Panc1 (cell line): ENCODE results near the gene FIZ1. TPM values are rescaled to one million over a fixed set of nuclear protein-coding genes. Genes with fewer than 3 reads are reported as not detected.

ENCODE experiments used
- ATAC-seq: fragments of 200-7000 bp; cut with Tn5 transposase; 2 replicates; pipeline ENCODE4 v1.9.1; 2020; ENCODE audit warnings: mild to moderate bottlenecking, moderate library complexity
- BruUV-seq: library from RNA; stranded (reverse); fragments of 400-500 nt; replicated peaks from 2 replicates; lab custom pipeline; 2021; lab: Mats Ljungman, UMichigan
- CTCF ChIA-PET: fragments of 300-600 bp; sonication (Branson Sonifier 250); formaldehyde crosslinking; loops from one replicate; lab custom pipeline; 2022; ENCODE audit warnings: antibody characterized with exemption; lab: Charles Lee
- POLR2A ChIA-PET: fragments of 300-600 bp; sonication (Branson Sonifier 250); formaldehyde crosslinking; loops from one replicate; lab custom pipeline; 2022; ENCODE audit warnings: antibody characterized with exemption; lab: Charles Lee
- DNase-seq: peaks from one replicate; pipeline ENCODE4 v3.0.0-alpha.2; 2010; ENCODE audit warnings: low read depth, low spot score
- H3K27ac ChIP-seq: 2 replicates; pipeline ENCODE4 v1.5.1; 2011; ENCODE audit warnings: mild to moderate bottlenecking, low read length, inconsistent platforms
- H3K27me3 ChIP-seq: fragments of 200-500 bp; sonication (Bioruptor generic); 2 replicates; pipeline ENCODE4 v1.6.0; 2014; ENCODE audit warnings: low read length, inconsistent platforms; ENCODE audit not compliant: control insufficient read depth, insufficient read depth
- H3K36me3 ChIP-seq: fragments of 200-500 bp; sonication (Bioruptor generic); 2 replicates; pipeline ENCODE4 v1.5.1; 2014; ENCODE audit warnings: inconsistent platforms, mild to moderate bottlenecking, low read length, moderate library complexity; ENCODE audit not compliant: control insufficient read depth, insufficient read depth
- H3K4me1 ChIP-seq: 2 replicates; pipeline ENCODE4 v1.5.1; 2011; ENCODE audit warnings: inconsistent platforms, mild to moderate bottlenecking, low read length, moderate library complexity; ENCODE audit not compliant: control insufficient read depth, insufficient read depth
- H3K4me3 ChIP-seq, 2 experiments: 2 replicates each; pipeline ENCODE4 v1.5.1; 2011 to 2012; ENCODE audit warnings: low read depth in 2 of 2, low read length in 2 of 2, mild to moderate bottlenecking in 2 of 2, inconsistent platforms in 1 of 2, moderate library complexity in 1 of 2
- H3K9me3 ChIP-seq: fragments of 200-500 bp; sonication (Bioruptor generic); 2 replicates; pipeline ENCODE4 v1.5.1; 2014; ENCODE audit warnings: low read depth, mild to moderate bottlenecking, inconsistent platforms, low read length, moderate library complexity; ENCODE audit not compliant: control insufficient read depth, insufficient read depth
- CTCF ChIP-seq: fragments of 450-650 bp; IDR thresholded peaks from 2 replicates; pipeline ENCODE4 v1.5.1; 2017; ENCODE audit warnings: mild to moderate bottlenecking
- POLR2AphosphoS5 ChIP-seq: IDR thresholded peaks from 2 replicates; pipeline ENCODE4 v1.6.1; 2012; ENCODE audit warnings: mild to moderate bottlenecking, low read depth, low read length, moderate library complexity
- REST ChIP-seq, 2 experiments: IDR thresholded peaks; 2 replicates each; pipeline ENCODE4 v1.6.1; 2011 to 2012; ENCODE audit warnings: low read depth in 2 of 2, control low read depth in 1 of 2, low read length in 1 of 2, mild to moderate bottlenecking in 1 of 2, moderate library complexity in 1 of 2; ENCODE audit not compliant: insufficient read depth in 1 of 2
- SIN3A ChIP-seq: IDR thresholded peaks from 2 replicates; pipeline ENCODE4 v1.6.1; 2012; ENCODE audit warnings: low read depth, mild to moderate bottlenecking, low read length, moderate library complexity, borderline replicate concordance; ENCODE audit not compliant: insufficient read depth
- TCF7L2 ChIP-seq: IDR thresholded peaks from 2 replicates; pipeline ENCODE4 v1.6.1; 2011; ENCODE audit warnings: mild to moderate bottlenecking, low read depth, low read length, inconsistent platforms
- in situ Hi-C: cut with HindIII; loops from 2 replicates; pipeline ENCODE4 v1.10.0; 2016; ENCODE audit warnings: low sequenced_read_pairs, low pct_unique_long_range_greater_than_20kb
- intact Hi-C: fragments of 100-400 bp; cut with micrococcal nuclease; formaldehyde crosslinking; loops from one replicate; pipeline ENCODE4 v1.10.0; 2022; ENCODE audit not compliant: unreplicated experiment
- total RNA-seq: library from RNA; stranded (reverse); gene quantifications from one replicate; pipeline ENCODE4 v1.2.1, GENCODE V29; 2021; ENCODE audit not compliant: unreplicated experiment

FIZ1 gene
- total RNA-seq, 1 experiment from 2014 or later = 28.5 TPM

GRCh38 chr19:55622242-55622969 is 23.1 kb upstream of the FIZ1 start:
- CTCF ChIA-PET = no interaction called here
- H3K4me3 ChIP-seq = no peak overlapping the region
- BruUV-seq = no TSS peak
- no peaks in the 10 kb centered on the region for H3K27me3 ChIP-seq
- intact Hi-C loops = no loop called here
- POLR2A ChIA-PET = no interaction called here
- 0 out of 2 replicates have a peak, but pooled peaks cover 3% of the 10 kb centered on the region for H3K4me1 ChIP-seq
- no peak overlapping the region for H3K27ac ChIP-seq
- in situ Hi-C loops = no loop called here
- ATAC-seq (no peak), DNase-seq (no peak)
- no peaks in the 10 kb centered on the region for H3K9me3 ChIP-seq
- TF ChIP-seq REST (IDR thresholded peaks at IDR 0.05; ENCODE audit: insufficient read depth in 1 of 2, low read depth in 2 of 2, low read length in 1 of 2) = no peak
- TF ChIP-seq CTCF = no peak
- no peak for TF ChIP-seq TCF7L2
- no peak for TF ChIP-seq SIN3A
- TF ChIP-seq POLR2AphosphoS5 = no peak
- no peaks in the 10 kb centered on the region for H3K36me3 ChIP-seq

GRCh38 chr19:55621673-55622231 is 22.4 kb upstream of the FIZ1 start:
- ATAC-seq = no peak
- Histone ChIP-seq H3K9me3 (no peaks in the 10 kb centered on the region), H3K4me1 (0 out of 2 replicates have a peak, but pooled peaks cover 3% of the 10 kb centered on the region), H3K4me3 (no peak overlapping the region), H3K27me3 (no peaks in the 10 kb centered on the region), H3K36me3 (no peaks in the 10 kb centered on the region), H3K27ac (no peak overlapping the region)
- CTCF ChIA-PET = no interaction called here
- no TSS peak for BruUV-seq
- intact Hi-C loops (no loop called here), in situ Hi-C loops (no loop called here)
- no peak for DNase-seq
- no peak for TF ChIP-seq TCF7L2
- TF ChIP-seq REST (IDR thresholded peaks at IDR 0.05; ENCODE audit: insufficient read depth in 1 of 2, low read depth in 2 of 2, low read length in 1 of 2) = no peak
- TF ChIP-seq SIN3A = no peak
- no peak for TF ChIP-seq POLR2AphosphoS5
- TF ChIP-seq CTCF = no peak
- POLR2A ChIA-PET = no interaction called here
